LNCAP (cell line): ENCODE results near the gene L3MBTL3.

Experiments used
- TF ChIP-seq, protein P1 (sequence below): fragments of 450-650 bp; IDR thresholded peaks from 2 replicates; pipeline ENCODE4 v1.5.1; 2017; ENCODE audit warnings: mild to moderate bottlenecking

L3MBTL3 gene

DNA sequence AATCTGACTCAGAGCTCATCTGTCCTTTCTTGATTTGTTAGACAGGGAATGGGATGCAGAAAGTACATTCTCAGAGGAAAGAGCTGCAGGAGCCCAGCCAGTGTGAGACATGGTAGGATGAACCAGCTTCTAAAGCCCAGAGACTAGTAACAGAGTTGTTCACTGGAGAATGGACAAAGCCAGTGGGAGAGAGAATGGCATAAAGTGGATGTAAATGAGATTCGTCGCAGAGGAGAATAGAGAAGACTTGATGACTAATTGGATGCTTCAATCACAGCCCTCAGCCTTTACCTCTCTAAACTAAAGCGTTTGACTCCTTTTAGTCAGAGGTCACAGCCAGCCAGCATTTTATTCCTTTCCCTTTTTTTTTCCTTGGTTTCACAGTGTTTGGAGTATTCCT, 25.5 kb upstream of the L3MBTL3 start:
- TF ChIP-seq, protein P1, sequence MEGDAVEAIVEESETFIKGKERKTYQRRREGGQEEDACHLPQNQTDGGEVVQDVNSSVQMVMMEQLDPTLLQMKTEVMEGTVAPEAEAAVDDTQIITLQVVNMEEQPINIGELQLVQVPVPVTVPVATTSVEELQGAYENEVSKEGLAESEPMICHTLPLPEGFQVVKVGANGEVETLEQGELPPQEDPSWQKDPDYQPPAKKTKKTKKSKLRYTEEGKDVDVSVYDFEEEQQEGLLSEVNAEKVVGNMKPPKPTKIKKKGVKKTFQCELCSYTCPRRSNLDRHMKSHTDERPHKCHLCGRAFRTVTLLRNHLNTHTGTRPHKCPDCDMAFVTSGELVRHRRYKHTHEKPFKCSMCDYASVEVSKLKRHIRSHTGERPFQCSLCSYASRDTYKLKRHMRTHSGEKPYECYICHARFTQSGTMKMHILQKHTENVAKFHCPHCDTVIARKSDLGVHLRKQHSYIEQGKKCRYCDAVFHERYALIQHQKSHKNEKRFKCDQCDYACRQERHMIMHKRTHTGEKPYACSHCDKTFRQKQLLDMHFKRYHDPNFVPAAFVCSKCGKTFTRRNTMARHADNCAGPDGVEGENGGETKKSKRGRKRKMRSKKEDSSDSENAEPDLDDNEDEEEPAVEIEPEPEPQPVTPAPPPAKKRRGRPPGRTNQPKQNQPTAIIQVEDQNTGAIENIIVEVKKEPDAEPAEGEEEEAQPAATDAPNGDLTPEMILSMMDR = no peak

DNA sequence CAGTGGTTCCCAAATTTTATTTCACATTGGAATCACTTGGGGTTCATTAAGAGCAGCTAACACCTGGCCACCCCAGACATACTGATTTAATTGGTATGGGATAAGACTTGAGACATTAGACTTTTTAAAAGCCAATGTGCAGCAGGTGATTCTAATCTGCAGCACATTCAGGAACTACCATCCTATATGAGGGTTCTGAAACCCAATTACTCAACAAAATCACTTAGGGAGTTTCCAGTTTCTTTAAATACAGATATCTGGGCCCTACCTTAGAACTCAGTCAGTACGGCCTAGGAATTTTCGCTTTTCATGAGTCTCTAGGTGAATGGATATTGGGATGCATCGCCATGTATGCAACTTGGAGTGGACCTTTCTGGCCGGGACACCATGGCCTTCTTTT, 24.0 kb upstream of the L3MBTL3 start:
- TF ChIP-seq, protein P1 = no peak

DNA sequence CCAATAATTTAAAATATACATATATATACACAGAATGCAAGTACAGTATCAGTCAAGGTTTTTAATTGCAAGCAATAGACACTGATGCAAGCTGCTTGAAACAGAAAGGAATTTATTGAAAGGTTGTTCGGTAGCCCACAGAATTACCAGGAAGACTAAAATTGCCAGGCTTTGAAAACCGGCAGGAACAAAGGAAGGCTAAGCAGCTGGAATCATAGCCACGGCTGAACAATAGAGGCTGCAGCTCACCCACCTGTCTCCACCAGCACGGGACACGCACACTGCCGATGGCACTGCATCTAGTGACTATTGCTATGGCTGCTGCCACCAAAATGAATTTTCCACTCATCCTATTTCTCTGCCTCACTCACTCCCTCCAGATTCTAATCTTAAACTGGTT, 22.0 kb upstream of the L3MBTL3 start:
- TF ChIP-seq, protein P1 = no peak

DNA sequence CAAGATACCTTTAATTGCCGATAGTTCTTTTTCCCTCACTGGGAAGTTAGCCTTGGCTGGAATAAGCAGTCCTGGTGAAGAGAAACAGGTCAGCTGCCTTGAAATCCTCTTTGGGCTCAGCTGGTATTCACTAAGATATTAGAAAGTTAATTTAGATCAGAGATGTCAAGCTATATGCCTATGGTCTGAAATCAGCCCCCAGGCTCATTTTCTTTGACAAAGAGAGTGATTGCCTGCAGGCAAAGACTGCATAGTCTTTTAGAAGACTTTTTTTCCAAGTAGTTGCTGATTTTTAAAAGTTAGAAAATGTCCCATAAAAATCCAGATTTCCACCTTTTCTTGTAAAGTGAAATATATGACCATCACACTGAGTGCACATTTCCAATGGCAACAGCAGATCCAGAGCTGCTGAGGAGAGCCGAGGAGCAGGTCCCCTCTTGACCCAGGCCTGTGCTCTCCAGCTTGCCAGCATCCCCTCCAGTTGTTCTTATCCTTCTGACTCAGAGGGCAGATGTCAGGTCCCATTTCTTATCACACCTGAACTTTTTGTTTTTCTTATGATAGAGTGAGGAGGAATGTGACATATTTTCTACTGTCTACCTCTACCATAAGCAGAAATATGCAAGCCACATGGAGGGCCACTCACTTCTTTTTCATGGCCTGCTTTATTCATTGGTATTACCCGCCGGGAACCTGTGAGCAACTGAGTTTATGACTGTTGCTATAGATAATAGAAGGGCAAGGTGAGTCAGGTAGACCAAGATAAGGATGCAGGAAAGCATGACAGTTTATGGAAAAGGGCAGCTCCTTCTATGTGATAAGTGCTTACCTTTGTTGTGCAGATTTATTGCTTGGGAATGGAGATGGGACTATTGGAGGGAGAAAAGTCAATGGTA, 17.6 kb upstream of the L3MBTL3 start:
- TF ChIP-seq, protein P1 = no peak

DNA sequence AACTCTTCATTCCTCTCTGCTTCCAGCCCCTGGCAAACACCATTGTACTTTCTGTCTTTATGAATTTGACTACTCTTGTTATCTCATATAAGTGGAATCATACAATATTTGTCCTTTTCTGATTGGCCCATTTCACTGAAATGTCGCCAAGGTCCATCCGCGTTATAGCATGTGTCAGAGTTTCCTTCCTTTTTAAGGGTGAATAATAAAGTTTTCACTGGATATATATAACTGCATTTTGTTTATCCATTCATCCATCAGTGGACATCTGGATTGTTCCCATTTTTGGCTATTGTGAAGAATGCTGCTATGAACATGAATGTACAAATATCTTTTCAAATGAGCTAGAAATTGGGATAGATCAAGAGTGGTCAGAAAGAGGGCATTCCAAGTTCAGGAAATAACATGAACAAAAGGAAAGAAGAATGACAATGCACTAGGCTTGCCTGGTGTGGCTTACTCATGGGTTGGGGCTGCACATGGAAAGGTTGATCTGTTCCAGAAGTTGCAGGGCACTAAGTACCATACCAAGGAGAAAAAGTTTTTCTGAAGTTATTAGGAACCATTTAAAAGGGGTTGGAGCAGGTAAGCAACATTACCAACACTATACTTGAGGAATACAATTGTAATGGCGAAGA, 10.0 kb upstream of the L3MBTL3 start:
- TF ChIP-seq, protein P1 = no peak

DNA sequence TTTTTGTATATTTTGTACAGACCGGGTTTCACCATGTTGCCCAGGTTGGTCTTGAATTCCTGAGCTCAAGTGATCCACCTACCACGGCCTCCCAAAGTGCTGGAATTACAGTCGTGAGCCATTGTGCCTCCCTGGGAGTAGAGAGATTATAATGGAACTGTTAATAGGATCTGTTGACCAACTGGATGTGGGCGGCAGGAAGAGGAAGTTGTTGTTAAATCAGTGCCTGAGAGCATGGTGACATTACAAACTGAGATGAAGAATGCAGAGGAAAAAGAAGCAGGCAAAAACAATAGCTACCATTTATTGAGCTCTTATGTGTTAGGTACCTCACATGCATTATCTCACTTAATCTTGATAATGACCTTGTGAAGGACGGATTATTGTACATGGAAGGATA, 9.2 kb upstream of the L3MBTL3 start:
- TF ChIP-seq, protein P1 = no peak

DNA sequence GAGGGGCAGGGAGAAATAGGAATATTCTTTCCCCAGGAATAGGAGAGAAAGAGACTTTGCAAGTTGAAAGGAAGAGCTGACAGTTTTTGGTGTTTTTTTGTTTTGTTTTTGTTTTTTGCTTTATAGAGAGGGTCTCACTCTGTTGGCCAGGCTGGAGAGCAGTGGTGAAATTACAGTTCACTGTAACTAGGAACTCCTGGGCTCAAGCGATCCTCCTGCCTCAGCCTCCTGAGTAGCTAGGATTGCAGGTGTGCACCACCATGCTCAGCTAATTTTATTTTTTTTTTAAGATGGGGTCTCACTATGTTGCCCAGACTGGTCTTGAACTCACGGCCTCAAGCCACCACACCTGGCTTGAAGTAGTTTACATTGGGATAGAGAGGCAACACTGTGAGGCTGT, 8.0 kb upstream of the L3MBTL3 start:
- TF ChIP-seq, protein P1 = no peak
